HCT116 (cell line): Measurements from ENCODE around the gene ESAM. TPM values are rescaled to one million over a fixed set of nuclear protein-coding genes. Genes with fewer than 3 reads are reported as not detected.

Source experiments
- ATAC-seq: fragments of 200-7000 bp; cut with Tn5 transposase; 2 replicates; pipeline ENCODE4 v1.9.1; 2020; ENCODE audit warnings: mild to moderate bottlenecking, moderate library complexity
- BruUV-seq: library from RNA; stranded (reverse); fragments of 400-500 nt; replicated peaks from 2 replicates; lab custom pipeline; 2021; lab: Mats Ljungman, UMichigan
- CTCF ChIA-PET: fragments of 300-600 bp; sonication (Branson Sonifier 250); formaldehyde crosslinking; loops from one replicate; lab custom pipeline; 2021; ENCODE audit warnings: antibody characterized with exemption; lab: Charles Lee
- POLR2A ChIA-PET: fragments of 300-600, 350-600 bp; sonication (Branson Sonifier 250); formaldehyde crosslinking; loops from one replicate; lab custom pipeline; 2021; ENCODE audit warnings: antibody characterized with exemption; lab: Charles Lee
- RAD21 ChIA-PET, 2 experiments: fragments of 300-600 bp; sonication (Branson Sonifier 250); formaldehyde crosslinking; loops; one replicate each; lab custom pipeline; 2023; ENCODE audit warnings: low total read pairs in 2 of 2; ENCODE audit not compliant: uncharacterized antibody in 2 of 2, unreplicated experiment in 2 of 2, low non-redundant PET in 1 of 2; lab: Charles Lee
- DNase-seq: peaks from one replicate; pipeline ENCODE4 v3.0.0-alpha.2; 2010; ENCODE audit warnings: low read depth, low spot score
- H2AFZ ChIP-seq: fragments of 200-600 bp; shearing (Covaris generic), sonication (generic); 2 replicates; pipeline ENCODE4 v1.6.1; 2017; ENCODE audit warnings: low read depth, mixed run types, mixed read lengths, antibody characterized with exemption, low read length; ENCODE audit not compliant: poor library complexity, severe bottlenecking
- H3K27ac ChIP-seq: 2 replicates; pipeline ENCODE4 v1.5.1; 2012; ENCODE audit warnings: low read depth, low read length
- H3K27me3 ChIP-seq: fragments of 200-600 bp; sonication (generic); 2 replicates; pipeline ENCODE4 v1.6.1; 2016; ENCODE audit warnings: mixed run types, low read length, mixed read lengths; ENCODE audit not compliant: insufficient read depth
- H3K36me3 ChIP-seq, 2 experiments: fragments of 200-500 bp in 1 of 2; fragments of 200-600 bp in 1 of 2; sonication (Bioruptor generic) in 1 of 2; sonication (generic) in 1 of 2; 2 replicates each; pipeline versions ENCODE4 v1.5.1 to v1.6.1; 2014 to 2016; ENCODE audit warnings: low read length in 2 of 2, inconsistent platforms in 1 of 2, mixed read lengths in 1 of 2, mixed run types in 1 of 2; ENCODE audit not compliant: insufficient read depth in 2 of 2, control insufficient read depth in 1 of 2
- H3K4me1 ChIP-seq, 2 experiments: fragments of 200-600 bp in 1 of 2; sonication (generic) in 1 of 2; 2 replicates each; pipeline versions ENCODE4 v1.5.1 to v1.6.1; 2012 to 2017; ENCODE audit warnings: low read length in 2 of 2, inconsistent platforms in 1 of 2, mild to moderate bottlenecking in 1 of 2, mixed read lengths in 1 of 2, mixed run types in 1 of 2, moderate library complexity in 1 of 2; ENCODE audit not compliant: insufficient read depth in 2 of 2, control insufficient read depth in 1 of 2
- H3K4me2 ChIP-seq: fragments of 200-600 bp; sonication (generic); 2 replicates; pipeline ENCODE4 v1.6.1; 2017; ENCODE audit warnings: mixed run types, low read length, mixed read lengths
- H3K4me3 ChIP-seq, 2 experiments: fragments of 200-600 bp in 1 of 2; sonication (generic) in 1 of 2; replicated peaks in 1 of 2; 2 replicates each; pipeline ENCODE4 v1.5.1; 2011 to 2016; ENCODE audit warnings: low read length in 2 of 2, control low read depth in 1 of 2, low read depth in 1 of 2, mild to moderate bottlenecking in 1 of 2, mixed read lengths in 1 of 2, mixed run types in 1 of 2
- H3K79me2 ChIP-seq: fragments of 200-600 bp; sonication (generic); 2 replicates; pipeline ENCODE4 v1.6.1; 2017; ENCODE audit warnings: mild to moderate bottlenecking, mixed run types, low read length, moderate library complexity, mixed read lengths; ENCODE audit not compliant: insufficient read depth
- H3K9ac ChIP-seq: fragments of 200-600 bp; sonication (generic); 2 replicates; pipeline ENCODE4 v1.6.1; 2016; ENCODE audit warnings: low read length, mixed read lengths
- H3K9me2 ChIP-seq: fragments of 200-600 bp; sonication (generic), shearing (Covaris generic); 2 replicates; pipeline ENCODE4 v1.6.1; 2017; ENCODE audit warnings: mixed run types, mild to moderate bottlenecking, moderate library complexity; ENCODE audit not compliant: insufficient read depth
- H3K9me3 ChIP-seq, 2 experiments: fragments of 200-500 bp in 1 of 2; fragments of 200-600 bp in 1 of 2; sonication (Bioruptor generic) in 1 of 2; sonication (generic) in 1 of 2; 2 replicates each; pipeline ENCODE4 v1.6.1; 2014 to 2017; ENCODE audit warnings: low read length in 2 of 2, mixed read lengths in 2 of 2, inconsistent platforms in 1 of 2, low read depth in 1 of 2, mild to moderate bottlenecking in 1 of 2, mixed run types in 1 of 2, moderate library complexity in 1 of 2; ENCODE audit not compliant: control insufficient read depth in 1 of 2, insufficient read depth in 1 of 2
- H4K20me1 ChIP-seq: fragments of 200-600 bp; sonication (generic), shearing (Covaris generic); 2 replicates; pipeline ENCODE4 v1.6.1; 2017; ENCODE audit warnings: mixed run types, mild to moderate bottlenecking, moderate library complexity; ENCODE audit not compliant: insufficient read depth
- CEBPB ChIP-seq: IDR thresholded peaks from 2 replicates; pipeline ENCODE4 v1.6.1; 2012; ENCODE audit warnings: low read depth
- EGR1 ChIP-seq: IDR thresholded peaks from 2 replicates; pipeline ENCODE4 v1.6.1; 2012; ENCODE audit warnings: low read depth
- ELF1 ChIP-seq: IDR thresholded peaks from 2 replicates; pipeline ENCODE4 v1.6.1; 2012; ENCODE audit warnings: low read depth, borderline replicate concordance
- EZH2phosphoT487 ChIP-seq: fragments of 200-600 bp; IDR thresholded peaks from 2 replicates; pipeline ENCODE4 v1.6.1; 2018; ENCODE audit warnings: antibody characterized with exemption, borderline replicate concordance
- FOSL1 ChIP-seq: IDR thresholded peaks from 2 replicates; pipeline ENCODE4 v1.6.1; 2012; ENCODE audit warnings: low read depth
- POLR2AphosphoS5 ChIP-seq: IDR thresholded peaks from 2 replicates; pipeline ENCODE4 v1.6.1; 2011; ENCODE audit warnings: mild to moderate bottlenecking, low read depth, low read length, moderate library complexity
- RAD21 ChIP-seq: IDR thresholded peaks from 2 replicates; pipeline ENCODE4 v1.6.1; 2012; ENCODE audit warnings: low read depth, mild to moderate bottlenecking
- REST ChIP-seq: IDR thresholded peaks from 2 replicates; pipeline ENCODE4 v1.6.1; 2012; ENCODE audit warnings: low read depth
- SIN3A ChIP-seq: IDR thresholded peaks from 2 replicates; pipeline ENCODE4 v1.6.1; 2012; ENCODE audit warnings: low read depth
- SP1 ChIP-seq: IDR thresholded peaks from 2 replicates; pipeline ENCODE4 v1.6.1; 2012; ENCODE audit warnings: low read depth
- SRF ChIP-seq: IDR thresholded peaks from 2 replicates; pipeline ENCODE4 v1.6.1; 2012; ENCODE audit warnings: low read depth
- TCF7L2 ChIP-seq: IDR thresholded peaks from 2 replicates; pipeline ENCODE4 v1.7.0; 2011; ENCODE audit warnings: borderline replicate concordance, inconsistent platforms; ENCODE audit not compliant: insufficient read depth, insufficient read length; ENCODE audit errors: extremely low read depth
- YY1 ChIP-seq: IDR thresholded peaks from 2 replicates; pipeline ENCODE4 v1.6.1; 2011; ENCODE audit warnings: low read length, low read depth, moderate library complexity, mild to moderate bottlenecking; ENCODE audit not compliant: insufficient replicate concordance; ENCODE audit errors: extremely low read depth
- ZBTB33 ChIP-seq: IDR thresholded peaks from 2 replicates; pipeline ENCODE4 v1.6.1; 2011; ENCODE audit warnings: mild to moderate bottlenecking, low read length, moderate library complexity; ENCODE audit not compliant: insufficient replicate concordance; ENCODE audit errors: extremely low read depth
- ZFX ChIP-seq: fragments of 450-650 bp; IDR thresholded peaks from 2 replicates; pipeline ENCODE4 v1.6.1; 2017
- intact Hi-C: fragments of 100-400 bp; cut with micrococcal nuclease; formaldehyde crosslinking; loops from 2 replicates; pipeline ENCODE4 v1.10.0; 2022
- total RNA-seq: library from RNA; stranded (reverse); gene quantifications from one replicate; pipeline ENCODE4 v1.2.1, GENCODE V29; 2021; ENCODE audit not compliant: unreplicated experiment
- TF ChIP-seq, protein P1 (sequence below), 3 experiments: fragments of 200-600 bp in 1 of 3; sonication (generic) in 1 of 3; IDR thresholded peaks in 2 of 3; conservative IDR thresholded peaks in 1 of 3; 2 replicates each; pipeline ENCODE4 v1.5.1; 2012 to 2017; ENCODE audit warnings: low read depth in 2 of 3, low read length in 2 of 3, antibody characterized with exemption in 1 of 3, borderline replicate concordance in 1 of 3, control low read depth in 1 of 3, mild to moderate bottlenecking in 1 of 3, mixed read lengths in 1 of 3, mixed run types in 1 of 3, moderate library complexity in 1 of 3; ENCODE audit not compliant: insufficient read depth in 1 of 3
- TF ChIP-seq, protein P2 (sequence below): IDR thresholded peaks from 2 replicates; pipeline ENCODE4 v1.6.1; 2012

The ESAM gene
- total RNA-seq, 1 experiment from 2014 or later: 6.1 TPM

DNA sequence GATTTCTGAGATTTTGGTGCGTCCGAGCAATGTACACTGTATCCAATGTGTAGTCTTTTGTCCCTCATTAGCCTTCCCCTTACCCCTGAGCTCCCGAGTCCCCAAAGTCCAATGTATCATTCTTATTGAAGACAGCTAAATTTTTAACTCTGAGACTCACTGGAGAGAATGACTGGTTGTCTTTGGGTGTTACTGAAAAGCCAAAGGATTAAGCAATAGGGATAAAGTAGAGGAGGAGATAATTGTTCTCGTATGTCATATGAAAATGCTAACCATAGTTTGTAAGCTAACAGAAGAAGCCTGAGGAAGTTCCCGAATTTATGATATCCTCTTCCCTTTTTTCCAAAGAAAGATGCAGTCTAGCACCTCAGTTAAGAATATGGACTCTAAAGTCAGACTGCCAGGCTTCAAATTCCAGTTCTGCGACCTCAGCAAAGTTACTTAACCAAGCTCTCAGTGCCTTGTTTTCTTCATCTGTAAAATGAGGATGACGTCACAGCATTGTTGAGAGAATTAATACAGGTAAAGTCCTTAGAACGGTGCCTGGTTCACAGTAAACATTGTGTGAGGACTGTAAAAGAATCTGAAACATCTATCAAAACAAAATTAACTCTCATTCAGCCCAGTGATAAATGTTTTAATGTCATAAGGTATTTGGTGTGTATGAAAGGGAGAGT lies 39.7 kb upstream of the ESAM start:
- ChIA-PET RAD21 (no interaction called here), CTCF (interaction anchor here (0.7 kb wide), 1 partner anchor 8 kb away, joined by 5 read pairs; no protein-coding TSS in a partner anchor), POLR2A (no interaction called here)
- Histone ChIP-seq H3K4me3 (no peak overlapping the region; a peak in 1 of 4 replicates), H3K9ac (no peak overlapping the region), H3K27ac (no peak overlapping the region), H3K4me1 (peaks cover 6 to 19% of the 10 kb centered on the region in 2 experiments; a peak in 3 of 4 replicates), H4K20me1 (no peaks in the 10 kb centered on the region), H3K27me3 (no peaks in the 10 kb centered on the region), H3K36me3 (no peaks in the 10 kb centered on the region), H3K9me3 (no peaks in the 10 kb centered on the region), H2AFZ (no peak overlapping the region), H3K79me2 (peaks cover 33% of the 10 kb centered on the region), H3K9me2 (no peaks in the 10 kb centered on the region), H3K4me2 (peak overlapping the region; percentile 78; the same call in 1 of the 2 replicates)
- intact Hi-C loops: no loop called here
- no peak for ATAC-seq
- BruUV-seq: no TSS peak
- DNase-seq: no peak
- no peak for TF ChIP-seq EGR1
- TF ChIP-seq CEBPB: no peak
- no peak for TF ChIP-seq SRF
- no peak for TF ChIP-seq SP1
- no peak for TF ChIP-seq REST
- TF ChIP-seq SIN3A: no peak
- no peak for TF ChIP-seq ZBTB33
- no peak for TF ChIP-seq EZH2phosphoT487
- no peak for TF ChIP-seq RAD21
- TF ChIP-seq TCF7L2: no peak
- TF ChIP-seq YY1: no peak
- TF ChIP-seq, protein P1, sequence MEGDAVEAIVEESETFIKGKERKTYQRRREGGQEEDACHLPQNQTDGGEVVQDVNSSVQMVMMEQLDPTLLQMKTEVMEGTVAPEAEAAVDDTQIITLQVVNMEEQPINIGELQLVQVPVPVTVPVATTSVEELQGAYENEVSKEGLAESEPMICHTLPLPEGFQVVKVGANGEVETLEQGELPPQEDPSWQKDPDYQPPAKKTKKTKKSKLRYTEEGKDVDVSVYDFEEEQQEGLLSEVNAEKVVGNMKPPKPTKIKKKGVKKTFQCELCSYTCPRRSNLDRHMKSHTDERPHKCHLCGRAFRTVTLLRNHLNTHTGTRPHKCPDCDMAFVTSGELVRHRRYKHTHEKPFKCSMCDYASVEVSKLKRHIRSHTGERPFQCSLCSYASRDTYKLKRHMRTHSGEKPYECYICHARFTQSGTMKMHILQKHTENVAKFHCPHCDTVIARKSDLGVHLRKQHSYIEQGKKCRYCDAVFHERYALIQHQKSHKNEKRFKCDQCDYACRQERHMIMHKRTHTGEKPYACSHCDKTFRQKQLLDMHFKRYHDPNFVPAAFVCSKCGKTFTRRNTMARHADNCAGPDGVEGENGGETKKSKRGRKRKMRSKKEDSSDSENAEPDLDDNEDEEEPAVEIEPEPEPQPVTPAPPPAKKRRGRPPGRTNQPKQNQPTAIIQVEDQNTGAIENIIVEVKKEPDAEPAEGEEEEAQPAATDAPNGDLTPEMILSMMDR (IDR thresholded peaks at IDR 0.05 in 2 of 3, conservative IDR thresholded peaks at IDR 0.05 in 1 of 3; ENCODE audit: borderline replicate concordance in 1 of 3, insufficient read depth in 1 of 3, low read depth in 2 of 3, low read length in 2 of 3): no peak
- TF ChIP-seq FOSL1: no peak
- no peak for TF ChIP-seq POLR2AphosphoS5
- no peak for TF ChIP-seq ZFX
- TF ChIP-seq, protein P2, sequence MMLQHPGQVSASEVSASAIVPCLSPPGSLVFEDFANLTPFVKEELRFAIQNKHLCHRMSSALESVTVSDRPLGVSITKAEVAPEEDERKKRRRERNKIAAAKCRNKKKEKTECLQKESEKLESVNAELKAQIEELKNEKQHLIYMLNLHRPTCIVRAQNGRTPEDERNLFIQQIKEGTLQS: no peak
- TF ChIP-seq ELF1: no peak
